Sigmoid colon (tissue), 4 donors: Measurements from ENCODE around the gene DIP2C.

ENCODE experiments used
- EP300 ChIP-seq, 4 donors: sonication (generic); formaldehyde crosslinking; IDR thresholded peaks; one replicate each; pipeline ENCODE4 v1.6.1; 2017; ENCODE audit warnings: antibody characterized with exemption in 4 of 4
- POLR2A ChIP-seq, 2 donors: fragments of 450-650 bp; IDR thresholded peaks; one replicate each; pipeline ENCODE4 v1.6.1; 2016; ENCODE audit warnings: antibody characterized with exemption in 2 of 2, mild to moderate bottlenecking in 2 of 2, moderate library complexity in 2 of 2
- TF ChIP-seq, protein P1 (sequence below), 4 experiments: fragments of 450-650 bp in 3 of 4; fragments of 200-600 bp in 1 of 4; IDR thresholded peaks; one replicate each; pipeline ENCODE4 v1.5.1; 2016 to 2019; ENCODE audit warnings: antibody characterized with exemption in 4 of 4, mild to moderate bottlenecking in 3 of 4, moderate library complexity in 2 of 4

DNA sequence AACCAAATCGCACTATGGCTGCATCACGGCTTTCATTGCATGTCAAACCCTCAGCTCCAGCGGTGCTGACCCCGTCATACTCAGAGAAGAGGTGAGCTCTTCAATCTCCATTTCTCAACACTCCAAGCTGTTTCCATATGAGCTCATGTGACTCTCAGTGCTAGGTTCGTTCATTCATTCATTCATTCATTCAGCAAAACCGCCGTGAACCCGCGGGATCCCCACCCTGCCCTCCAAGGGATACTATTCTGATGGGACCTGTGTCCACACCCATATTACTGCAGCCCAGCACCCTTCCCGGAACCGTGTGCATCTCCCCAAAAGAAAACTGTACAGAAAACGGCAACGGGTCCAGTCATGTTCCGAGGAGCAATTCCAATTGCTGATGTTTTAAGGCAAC is 184.7 kb downstream of the DIP2C start:
- TF ChIP-seq, protein P1, sequence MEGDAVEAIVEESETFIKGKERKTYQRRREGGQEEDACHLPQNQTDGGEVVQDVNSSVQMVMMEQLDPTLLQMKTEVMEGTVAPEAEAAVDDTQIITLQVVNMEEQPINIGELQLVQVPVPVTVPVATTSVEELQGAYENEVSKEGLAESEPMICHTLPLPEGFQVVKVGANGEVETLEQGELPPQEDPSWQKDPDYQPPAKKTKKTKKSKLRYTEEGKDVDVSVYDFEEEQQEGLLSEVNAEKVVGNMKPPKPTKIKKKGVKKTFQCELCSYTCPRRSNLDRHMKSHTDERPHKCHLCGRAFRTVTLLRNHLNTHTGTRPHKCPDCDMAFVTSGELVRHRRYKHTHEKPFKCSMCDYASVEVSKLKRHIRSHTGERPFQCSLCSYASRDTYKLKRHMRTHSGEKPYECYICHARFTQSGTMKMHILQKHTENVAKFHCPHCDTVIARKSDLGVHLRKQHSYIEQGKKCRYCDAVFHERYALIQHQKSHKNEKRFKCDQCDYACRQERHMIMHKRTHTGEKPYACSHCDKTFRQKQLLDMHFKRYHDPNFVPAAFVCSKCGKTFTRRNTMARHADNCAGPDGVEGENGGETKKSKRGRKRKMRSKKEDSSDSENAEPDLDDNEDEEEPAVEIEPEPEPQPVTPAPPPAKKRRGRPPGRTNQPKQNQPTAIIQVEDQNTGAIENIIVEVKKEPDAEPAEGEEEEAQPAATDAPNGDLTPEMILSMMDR (IDR thresholded peaks at IDR 0.05): no peak
- TF ChIP-seq EP300 (IDR thresholded peaks at IDR 0.05) (no peak), POLR2A (IDR thresholded peaks at IDR 0.05) (no peak)
